Mammary epithelial cell (primary cell): ENCODE data around the gene SLC34A1.

ENCODE experiments used
- EZH2 ChIP-seq: IDR thresholded peaks from 2 replicates; pipeline ENCODE4 v1.6.1; 2012; ENCODE audit warnings: low read length, inconsistent platforms, borderline replicate concordance
- TF ChIP-seq, protein P1 (sequence below), 2 donors: IDR thresholded peaks in 1 of 2; conservative IDR thresholded peaks in 1 of 2; 2 replicates each; pipeline ENCODE4 v1.5.1; 2011 to 2012; ENCODE audit warnings: inconsistent platforms in 2 of 2, low read length in 2 of 2, mild to moderate bottlenecking in 2 of 2, control low read depth in 1 of 2, low read depth in 1 of 2; ENCODE audit not compliant: insufficient read depth in 1 of 2; ENCODE audit errors: extremely low read depth in 1 of 2

DNA sequence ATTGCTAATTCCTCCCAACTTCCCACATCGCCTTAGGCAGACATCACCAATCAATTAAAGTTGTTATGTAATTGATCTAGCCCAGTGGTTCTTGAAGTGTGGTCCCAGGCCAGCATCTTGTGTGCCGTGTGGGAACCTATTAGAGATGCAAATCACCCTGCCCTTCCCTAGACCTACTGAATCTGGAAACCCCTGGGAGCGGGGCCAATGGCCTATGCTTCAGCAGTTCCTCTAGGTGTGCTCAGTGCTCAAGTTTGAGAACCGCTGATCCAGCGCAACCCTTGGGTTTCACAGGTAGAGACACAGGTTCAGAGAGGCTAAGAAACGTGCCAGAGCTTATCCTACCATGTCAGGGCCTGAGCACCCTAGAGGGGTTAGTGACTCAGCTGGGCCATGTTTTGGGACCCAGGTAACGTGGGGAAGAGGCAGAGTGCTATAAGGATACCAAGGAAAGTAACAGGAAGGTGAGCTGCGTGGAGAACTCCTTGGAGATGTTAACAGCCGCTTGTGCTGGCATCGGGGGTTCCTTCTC lies 4.4 kb downstream of the SLC34A1 start:
- TF ChIP-seq, protein P1, sequence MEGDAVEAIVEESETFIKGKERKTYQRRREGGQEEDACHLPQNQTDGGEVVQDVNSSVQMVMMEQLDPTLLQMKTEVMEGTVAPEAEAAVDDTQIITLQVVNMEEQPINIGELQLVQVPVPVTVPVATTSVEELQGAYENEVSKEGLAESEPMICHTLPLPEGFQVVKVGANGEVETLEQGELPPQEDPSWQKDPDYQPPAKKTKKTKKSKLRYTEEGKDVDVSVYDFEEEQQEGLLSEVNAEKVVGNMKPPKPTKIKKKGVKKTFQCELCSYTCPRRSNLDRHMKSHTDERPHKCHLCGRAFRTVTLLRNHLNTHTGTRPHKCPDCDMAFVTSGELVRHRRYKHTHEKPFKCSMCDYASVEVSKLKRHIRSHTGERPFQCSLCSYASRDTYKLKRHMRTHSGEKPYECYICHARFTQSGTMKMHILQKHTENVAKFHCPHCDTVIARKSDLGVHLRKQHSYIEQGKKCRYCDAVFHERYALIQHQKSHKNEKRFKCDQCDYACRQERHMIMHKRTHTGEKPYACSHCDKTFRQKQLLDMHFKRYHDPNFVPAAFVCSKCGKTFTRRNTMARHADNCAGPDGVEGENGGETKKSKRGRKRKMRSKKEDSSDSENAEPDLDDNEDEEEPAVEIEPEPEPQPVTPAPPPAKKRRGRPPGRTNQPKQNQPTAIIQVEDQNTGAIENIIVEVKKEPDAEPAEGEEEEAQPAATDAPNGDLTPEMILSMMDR (conservative IDR thresholded peaks at IDR 0.05 in 1 of 2, IDR thresholded peaks at IDR 0.05 in 1 of 2; ENCODE audit: extremely low read depth in 1 of 2, insufficient read depth in 1 of 2, low read depth in 1 of 2, low read length in 2 of 2), result no peak
- no peak for TF ChIP-seq EZH2
